ENCODE data around the gene GRIK4. TPM values are rescaled to one million over a fixed set of nuclear protein-coding genes. Genes with fewer than 3 reads are reported as not detected.

The GRIK4 gene
- total and polyA plus RNA-seq, 2 donors (not counting 3 experiments of a cell fraction or from before 2014, with no cell fraction given): 0.81 to 1.6 TPM

DNA sequence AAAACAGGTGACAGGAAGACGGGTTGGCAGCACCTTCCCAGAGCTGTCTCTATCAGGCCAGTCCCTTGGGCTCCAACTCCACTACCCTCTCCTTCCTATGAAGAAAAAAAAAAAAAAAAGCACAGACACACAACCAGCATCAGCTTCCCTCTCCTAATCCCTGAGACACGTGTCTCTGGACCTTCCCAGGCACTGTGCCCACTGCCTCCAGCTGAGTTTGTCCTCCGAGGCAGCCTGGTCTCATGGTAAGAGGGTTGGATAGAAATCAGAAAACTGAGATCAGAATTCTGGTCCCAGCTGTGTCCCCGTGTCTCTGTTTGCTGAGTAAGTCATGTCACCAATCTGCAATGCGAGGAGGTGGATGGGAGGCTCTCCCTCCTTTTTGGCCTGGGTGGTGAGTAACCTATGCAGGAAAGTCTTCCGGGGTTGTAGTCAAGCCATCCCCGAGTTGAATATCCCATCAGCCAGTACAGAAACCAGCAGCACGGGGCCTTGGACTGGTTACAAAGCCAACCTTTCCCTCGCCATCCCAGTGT, 318.6 kb downstream of the GRIK4 start:
- no peak overlapping the region for H2AFZ ChIP-seq (ENCODE audit: low read depth, low read length)
- DNase-seq (ENCODE audit: low read depth, low spot score) (no peak), FAIRE-seq (no peak)
- intact Hi-C loops (cut with micrococcal nuclease) (no loop called here), dilution Hi-C loops (cut with MboI; ENCODE audit: extremely low pct_ligation_motif_present, low sequenced_read_pairs) (no loop called here)
- no peaks in the 10 kb centered on the region for H3K4me1 ChIP-seq (ENCODE audit: control insufficient read depth, extremely low read depth, insufficient read depth, low read length)
- no peaks in the 10 kb centered on the region for H3K79me2 ChIP-seq (ENCODE audit: control insufficient read depth, insufficient read depth, low read length)
- H3K27me3 ChIP-seq (ENCODE audit: control insufficient read depth in 2 of 2, insufficient read depth in 2 of 2, low read length in 2 of 2): no peaks in the 10 kb centered on the region
- H3K4me3 ChIP-seq (replicated peaks in 1 of 3; ENCODE audit: insufficient read depth in 1 of 3, low read depth in 1 of 3, low read length in 3 of 3): no peak overlapping the region
- no peaks in the 10 kb centered on the region for H4K20me1 ChIP-seq (replicated peaks; ENCODE audit: control insufficient read depth, extremely low read depth, insufficient read depth, low read length)
- H3K27ac ChIP-seq (ENCODE audit: insufficient read depth, low read depth, low read length): no peak overlapping the region
- ChIA-PET POLR2A (no interaction called here), CTCF (interaction anchor here (0.9 kb wide), 1 partner anchor 84 kb away, joined by 3 read pairs; no protein-coding TSS in a partner anchor)
- no TSS peak for BruUV-seq (replicated peaks)
- H3K9me3 ChIP-seq (replicated peaks; ENCODE audit: control insufficient read depth, insufficient read depth, low read length): no peaks in the 10 kb centered on the region
- no peak overlapping the region for H3K4me2 ChIP-seq (ENCODE audit: insufficient read depth, low read length)
- TF ChIP-seq GATA2 (IDR thresholded peaks at IDR 0.05; ENCODE audit: insufficient read depth, insufficient read length, low read depth, low read length) (no peak), POLR2A (IDR thresholded peaks at IDR 0.05; ENCODE audit: low read depth, low read length) (no peak), FOS (IDR thresholded peaks at IDR 0.05; ENCODE audit: borderline replicate concordance, insufficient read depth, low read length) (no peak), JUN (IDR thresholded peaks at IDR 0.05; ENCODE audit: borderline replicate concordance, insufficient read depth, insufficient read length, low read depth) (no peak), POLR2AphosphoS5 (IDR thresholded peaks at IDR 0.05; ENCODE audit: insufficient read depth, low read depth, low read length) (no peak), MYC (IDR thresholded peaks at IDR 0.05; ENCODE audit: low read depth, low read length) (no peak), EZH2 (IDR thresholded peaks at IDR 0.05; ENCODE audit: borderline replicate concordance, low read depth, low read length, severe bottlenecking) (no peak)
- TF ChIP-seq, protein P1, sequence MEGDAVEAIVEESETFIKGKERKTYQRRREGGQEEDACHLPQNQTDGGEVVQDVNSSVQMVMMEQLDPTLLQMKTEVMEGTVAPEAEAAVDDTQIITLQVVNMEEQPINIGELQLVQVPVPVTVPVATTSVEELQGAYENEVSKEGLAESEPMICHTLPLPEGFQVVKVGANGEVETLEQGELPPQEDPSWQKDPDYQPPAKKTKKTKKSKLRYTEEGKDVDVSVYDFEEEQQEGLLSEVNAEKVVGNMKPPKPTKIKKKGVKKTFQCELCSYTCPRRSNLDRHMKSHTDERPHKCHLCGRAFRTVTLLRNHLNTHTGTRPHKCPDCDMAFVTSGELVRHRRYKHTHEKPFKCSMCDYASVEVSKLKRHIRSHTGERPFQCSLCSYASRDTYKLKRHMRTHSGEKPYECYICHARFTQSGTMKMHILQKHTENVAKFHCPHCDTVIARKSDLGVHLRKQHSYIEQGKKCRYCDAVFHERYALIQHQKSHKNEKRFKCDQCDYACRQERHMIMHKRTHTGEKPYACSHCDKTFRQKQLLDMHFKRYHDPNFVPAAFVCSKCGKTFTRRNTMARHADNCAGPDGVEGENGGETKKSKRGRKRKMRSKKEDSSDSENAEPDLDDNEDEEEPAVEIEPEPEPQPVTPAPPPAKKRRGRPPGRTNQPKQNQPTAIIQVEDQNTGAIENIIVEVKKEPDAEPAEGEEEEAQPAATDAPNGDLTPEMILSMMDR (IDR thresholded peaks at IDR 0.05; ENCODE audit: extremely low read depth in 1 of 2, insufficient read depth in 1 of 2, low read depth in 1 of 2, low read length in 2 of 2): no peak
- TF ChIP-seq, protein P2, sequence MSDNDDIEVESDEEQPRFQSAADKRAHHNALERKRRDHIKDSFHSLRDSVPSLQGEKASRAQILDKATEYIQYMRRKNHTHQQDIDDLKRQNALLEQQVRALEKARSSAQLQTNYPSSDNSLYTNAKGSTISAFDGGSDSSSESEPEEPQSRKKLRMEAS (IDR thresholded peaks at IDR 0.05; ENCODE audit: insufficient read depth, insufficient read length): no peak
- no peaks in the 10 kb centered on the region for H3K9me1 ChIP-seq (replicated peaks; ENCODE audit: control insufficient read depth, extremely low read depth, insufficient read depth, low read length)
- H3K9ac ChIP-seq (replicated peaks; ENCODE audit: extremely low read depth, insufficient read depth, low read length): no peak overlapping the region
- H3K36me3 ChIP-seq (ENCODE audit: control insufficient read depth in 2 of 2, extremely low read depth in 1 of 2, insufficient read depth in 2 of 2, low read length in 2 of 2): no peaks in the 10 kb centered on the region
